Uterus (tissue), 2 donors: Measurements from ENCODE around the gene DDX5.

Source experiments
- CTCF ChIP-seq, 4 experiments: fragments of 200-600 bp in 2 of 4; fragments of 450-650 bp in 2 of 4; sonication (generic) in 2 of 4; IDR thresholded peaks; one replicate each; pipeline ENCODE4 v1.5.1; 2016 to 2019; ENCODE audit warnings: antibody characterized with exemption in 4 of 4, mild to moderate bottlenecking in 2 of 4, moderate library complexity in 1 of 4
- POLR2A ChIP-seq, 2 donors: fragments of 450-650 bp; IDR thresholded peaks; one replicate each; pipeline ENCODE4 v1.6.1; 2016; ENCODE audit warnings: antibody characterized with exemption in 2 of 2, mild to moderate bottlenecking in 1 of 2, moderate library complexity in 1 of 2

GRCh38 chr17:64554028-64554637 lies 48.0 kb upstream of the DDX5 start:
- no peak for TF ChIP-seq CTCF (IDR thresholded peaks at IDR 0.05)
- TF ChIP-seq POLR2A (IDR thresholded peaks at IDR 0.05) = no peak
